GM13977 (cell line): Measurements from ENCODE around the gene UBA3.
A peak's percentile ranks its signal among the peaks of the same experiment; 100 is the strongest.

Experiments
- DNase-seq: peaks from one replicate; pipeline ENCODE4 v3.0.0; 2012; ENCODE audit warnings: low spot score
- CTCF ChIP-seq: IDR thresholded peaks from 2 replicates; pipeline ENCODE4 v1.5.1; 2012; ENCODE audit warnings: mild to moderate bottlenecking, control low read depth; ENCODE audit not compliant: insufficient read depth; ENCODE audit errors: extremely low read depth, missing control alignments
- in situ Hi-C: fragments of 300-500 bp; cut with MboI; formaldehyde crosslinking; loops from one replicate; pipeline ENCODE4 v1.12.0; 2022; ENCODE audit warnings: low sequenced_read_pairs, low pct_unique_long_range_greater_than_20kb, mixed read lengths, inconsistent platforms; ENCODE audit not compliant: unreplicated experiment

The UBA3 gene

GRCh38 chr3:69121950-69122349 lies 41.8 kb upstream of the UBA3 start:
- TF ChIP-seq CTCF = no peak
- in situ Hi-C loops = no loop called here
- DNase-seq = no peak

- no peak for TF ChIP-seq CTCF
- DNase-seq = no peak
- in situ Hi-C loops = no loop called here
Measured at GRCh38 chr3:69121513-69121912, 41.3 kb upstream of the UBA3 start.

- peak; percentile 92 for TF ChIP-seq CTCF
- peak; percentile 55 for DNase-seq
- in situ Hi-C loops = no loop called here
Measured at GRCh38 chr3:69120879-69121464, 40.8 kb upstream of the UBA3 start.

- DNase-seq = no peak
- in situ Hi-C loops = no loop called here
- no peak for TF ChIP-seq CTCF
Measured at GRCh38 chr3:69119681-69120080, 39.5 kb upstream of the UBA3 start.

- in situ Hi-C loops = no loop called here
Measured at GRCh38 chr3:69119138-69119537, 39.0 kb upstream of the UBA3 start.

GRCh38 chr3:69118555-69118954 lies 38.4 kb upstream of the UBA3 start:
- in situ Hi-C loops = no loop called here
- TF ChIP-seq CTCF = no peak
- no peak for DNase-seq

More at GRCh38 chr3:69119138-69119537, 39.0 kb upstream of the UBA3 start:
- no peak for TF ChIP-seq CTCF
- no peak for DNase-seq
